HepG2 (cell line): ENCODE data around the gene HEXD. TPM values are rescaled to one million over a fixed set of nuclear protein-coding genes. Genes with fewer than 3 reads are reported as not detected.
A peak's percentile ranks its signal among the peaks of the same experiment; 100 is the strongest.

Source experiments
- HMG20B ChIP-seq: conservative IDR thresholded peaks from 2 replicates; pipeline ENCODE4 v1.6.1; 2016; ENCODE audit warnings: missing genetic modification reagents, missing compliant biosample characterization
- HNF4A ChIP-seq: sonication (generic); formaldehyde crosslinking; IDR thresholded peaks from 2 replicates; pipeline ENCODE4 v1.4.0; 2020; ENCODE audit warnings: missing genetic modification reagents
- IRF1 ChIP-seq: sonication (generic); formaldehyde crosslinking; IDR thresholded peaks from 2 replicates; pipeline ENCODE4 v1.4.0; 2020; ENCODE audit warnings: low read depth, mild to moderate bottlenecking, missing genetic modification reagents
- KMT2A ChIP-seq: sonication (generic); formaldehyde crosslinking; IDR thresholded peaks from 2 replicates; pipeline ENCODE4 v1.4.0; 2020; ENCODE audit warnings: missing genetic modification reagents
- LBX2 ChIP-seq: sonication (generic); formaldehyde crosslinking; IDR thresholded peaks from 2 replicates; pipeline ENCODE4 v1.5.0; 2020; ENCODE audit warnings: missing genetic modification reagents, mild to moderate bottlenecking, borderline replicate concordance
- RORA ChIP-seq: sonication (generic); formaldehyde crosslinking; IDR thresholded peaks from 2 replicates; pipeline ENCODE4 v1.5.0; 2020; ENCODE audit warnings: mild to moderate bottlenecking, missing genetic modification reagents, moderate library complexity
- SNRNP70 ChIP-seq: fragments of 200-400 bp; formaldehyde crosslinking; IDR thresholded peaks from 2 replicates; pipeline ENCODE4 v1.6.1; 2017; ENCODE audit warnings: mild to moderate bottlenecking, low read depth, low read length, moderate library complexity
- TARDBP ChIP-seq: sonication (generic); formaldehyde crosslinking; IDR thresholded peaks from 2 replicates; pipeline ENCODE4 v1.8.0; 2022; ENCODE audit warnings: mild to moderate bottlenecking, missing genetic modification reagents
- TP53 ChIP-seq: sonication (generic); formaldehyde crosslinking; conservative IDR thresholded peaks from 2 replicates; pipeline ENCODE4 v1.4.0; 2020; ENCODE audit warnings: missing genetic modification reagents
- ZBTB40 ChIP-seq, 2 experiments: fragments of 450-650 bp in 1 of 2; sonication (generic) in 1 of 2; formaldehyde crosslinking in 1 of 2; IDR thresholded peaks; 2 replicates each; pipeline versions ENCODE4 v1.6.1 to v1.8.0; 2016 to 2022; ENCODE audit warnings: antibody characterized with exemption in 1 of 2, mild to moderate bottlenecking in 1 of 2, missing genetic modification reagents in 1 of 2
- ZNF280B ChIP-seq: sonication (generic); formaldehyde crosslinking; IDR thresholded peaks from 2 replicates; pipeline ENCODE4 v1.5.0; 2020; ENCODE audit warnings: missing genetic modification reagents, mild to moderate bottlenecking, borderline replicate concordance
- ZNF441 ChIP-seq: sonication (generic); formaldehyde crosslinking; IDR thresholded peaks from 2 replicates; pipeline ENCODE4 v1.7.0; 2021; ENCODE audit warnings: missing genetic modification reagents, borderline replicate concordance
- ZNF598 ChIP-seq: sonication (generic); formaldehyde crosslinking; IDR thresholded peaks from 2 replicates; pipeline ENCODE4 v1.5.1; 2020; ENCODE audit warnings: mild to moderate bottlenecking, missing genetic modification reagents, borderline replicate concordance
- ZNF713 ChIP-seq: sonication (generic); formaldehyde crosslinking; IDR thresholded peaks from 2 replicates; pipeline ENCODE4 v1.4.0; 2020; ENCODE audit warnings: mild to moderate bottlenecking, missing genetic modification reagents
- ZNF761 ChIP-seq: sonication (generic); formaldehyde crosslinking; conservative IDR thresholded peaks from 2 replicates; pipeline ENCODE4 v1.4.0; 2020; ENCODE audit warnings: mild to moderate bottlenecking, missing genetic modification reagents
- ZNF780A ChIP-seq: sonication (generic); formaldehyde crosslinking; IDR thresholded peaks from 2 replicates; pipeline ENCODE4 v1.8.0; 2022; ENCODE audit warnings: mild to moderate bottlenecking, missing genetic modification reagents, moderate library complexity
- polyA plus RNA-seq, 8 experiments: library from polyadenylated mRNA; depleted of rRNA in 3 of 8; stranded (reverse) in 7 of 8; unstranded in 1 of 8; fragments of >200 nt; fragmentation: Illumina TruSeq in 4 of 8; extraction: Trizol in 4 of 8; gene quantifications; 2 replicates each; pipeline versions ENCODE4 v1.2.1 to v1.2.3, GENCODE V29; 2011 to 2016; ENCODE audit warnings: low read depth in 4 of 8, missing spikeins in 1 of 8, mixed read lengths in 1 of 8; ENCODE audit not compliant: insufficient read depth in 1 of 8
- total RNA-seq, 5 experiments: library from RNA; depleted of rRNA; stranded (reverse); fragments of >200 nt; fragmentation: Illumina TruSeq; extraction: Trizol; gene quantifications; 2 replicates each; pipeline ENCODE4 v1.2.3, GENCODE V29; 2016; ENCODE audit warnings: low read depth in 1 of 5

HEXD gene
- total and polyA plus RNA-seq, 2 of the 13 experiments (the other 11 are each of a cell fraction or from before 2014, with no cell fraction given), result 22.3 to 41.8 TPM

GRCh38 chr17:82450357-82451106, 32.4 kb downstream of the HEXD start, which contains the start of gene CYBC1 (continued):
- TF ChIP-seq ZBTB40 (IDR thresholded peaks at IDR 0.05), result no peak
- TF ChIP-seq ZBTB40 (CRISPR knock-in tag; IDR thresholded peaks at IDR 0.05), result peak; percentile 85
- peak; percentile 84; the same call in 1 of the 2 replicates for TF ChIP-seq KMT2A
- TF ChIP-seq LBX2, result 0 out of 2 replicates have a peak, but pooled peaks have one; percentile 66
- peak; percentile 78; the same call in 1 of the 2 replicates for TF ChIP-seq ZNF280B (CRISPR knock-in tag)
- TF ChIP-seq HMG20B (CRISPR knock-in tag), result no peak
- no peak for TF ChIP-seq TP53
- 0 out of 2 replicates have a peak, but pooled peaks have one; percentile 59 for TF ChIP-seq ZNF761 (CRISPR knock-in tag)
- no peak for TF ChIP-seq RORA (CRISPR knock-in tag)
- TF ChIP-seq TARDBP (CRISPR knock-in tag), result peak; percentile 88
- no peak for TF ChIP-seq SNRNP70
- peak; percentile 53; the same call in 1 of the 2 replicates for TF ChIP-seq IRF1
- TF ChIP-seq ZNF441 (CRISPR knock-in tag), result peak; percentile 87
- TF ChIP-seq ZNF713, result no peak
- TF ChIP-seq ZNF598 (CRISPR knock-in tag), result peak; percentile 71
- no peak for TF ChIP-seq ZNF780A (CRISPR knock-in tag)
- TF ChIP-seq HNF4A, result no peak
